Neural progenitor cell (in vitro differentiated cells): ENCODE data around the gene OVCH2. TPM values are rescaled to one million over a fixed set of nuclear protein-coding genes. Genes with fewer than 3 reads are reported as not detected.

ENCODE experiments used
- DNase-seq: peaks from one replicate; pipeline ENCODE4 v3.0.0-alpha.2; 2016; ENCODE audit warnings: low spot score
- H2AFZ ChIP-seq: fragments of 200-600 bp; sonication (generic); replicated peaks from 2 replicates; pipeline ENCODE4 v1.6.1; 2016; ENCODE audit warnings: antibody characterized with exemption
- H3F3A ChIP-seq: fragments of 200-600 bp; sonication (generic); 2 replicates; pipeline ENCODE4 v1.6.1; 2016; ENCODE audit warnings: antibody characterized with exemption, low read depth
- H3K27ac ChIP-seq: fragments of 200-600 bp; sonication (generic); 2 replicates; pipeline ENCODE4 v1.5.1; 2016; ENCODE audit warnings: mild to moderate bottlenecking
- H3K27me3 ChIP-seq: fragments of 200-600 bp; sonication (generic); 2 replicates; pipeline ENCODE4 v1.6.1; 2016; ENCODE audit warnings: mild to moderate bottlenecking, moderate library complexity
- H3K36me3 ChIP-seq: fragments of 200-600 bp; sonication (generic); 2 replicates; pipeline ENCODE4 v1.5.1; 2016
- H3K4me1 ChIP-seq: fragments of 200-600 bp; sonication (generic); 2 replicates; pipeline ENCODE4 v1.6.1; 2016; ENCODE audit warnings: mixed run types
- H3K4me2 ChIP-seq: fragments of 200-600 bp; sonication (generic); 2 replicates; pipeline ENCODE4 v1.6.1; 2016
- H3K4me3 ChIP-seq: fragments of 200-600 bp; sonication (generic); 2 replicates; pipeline ENCODE4 v1.5.1; 2016
- H3K79me2 ChIP-seq: fragments of 200-600 bp; sonication (generic); 2 replicates; pipeline ENCODE4 v1.6.1; 2016; ENCODE audit warnings: low read depth
- H3K9ac ChIP-seq: fragments of 200-600 bp; sonication (generic); 2 replicates; pipeline ENCODE4 v1.6.1; 2016
- H3K9me3 ChIP-seq: fragments of 200-600 bp; sonication (generic); 2 replicates; pipeline ENCODE4 v1.5.1; 2016; ENCODE audit warnings: low read depth
- H4K20me1 ChIP-seq: fragments of 200-600 bp; sonication (generic); 2 replicates; pipeline ENCODE4 v1.6.1; 2016; ENCODE audit warnings: low read depth
- H3K27ac Mint-ChIP-seq: 3 replicates; pipeline ENCODE4 v1.8.0; 2021; ENCODE audit warnings: mixed read lengths
- H3K27me3 Mint-ChIP-seq: 2 replicates; pipeline ENCODE4 v1.8.0; 2022; ENCODE audit warnings: low read depth, mild to moderate bottlenecking, inconsistent platforms, moderate library complexity, mixed read lengths; ENCODE audit not compliant: insufficient read depth
- H3K36me3 Mint-ChIP-seq: 3 replicates; pipeline ENCODE4 v1.8.0; 2021; ENCODE audit warnings: mixed read lengths
- H3K4me1 Mint-ChIP-seq: 3 replicates; pipeline ENCODE4 v1.8.0; 2021; ENCODE audit warnings: mixed read lengths
- H3K4me3 Mint-ChIP-seq: 3 replicates; pipeline ENCODE4 v1.8.0; 2021; ENCODE audit warnings: mild to moderate bottlenecking, moderate library complexity, mixed read lengths
- H3K9me3 Mint-ChIP-seq: 3 replicates; pipeline ENCODE4 v1.8.0; 2020; ENCODE audit warnings: mixed read lengths
- CTCF ChIP-seq: fragments of 200-600 bp; sonication (generic); IDR thresholded peaks from 2 replicates; pipeline ENCODE4 v1.5.1; 2017; ENCODE audit warnings: antibody characterized with exemption, mild to moderate bottlenecking
- EZH2 ChIP-seq: fragments of 200-600 bp; sonication (generic); IDR thresholded peaks from 2 replicates; pipeline ENCODE4 v1.6.1; 2017; ENCODE audit warnings: antibody characterized with exemption, mild to moderate bottlenecking, moderate library complexity
- EZH2phosphoT487 ChIP-seq: fragments of 200-600 bp; sonication (generic); IDR thresholded peaks from 2 replicates; pipeline ENCODE4 v1.6.1; 2017; ENCODE audit warnings: antibody characterized with exemption
- total RNA-seq: library from RNA; depleted of rRNA; stranded (reverse); fragments of >200 nt; gene quantifications from 2 replicates; pipeline ENCODE4 v1.2.3, GENCODE V29; 2015; ENCODE audit warnings: low replicate concordance

The OVCH2 gene
- total RNA-seq, 1 donor from 2014 or later: not detected

GRCh38 chr11:7640816-7641215, 65.5 kb downstream of the OVCH2 start:
- TF ChIP-seq EZH2phosphoT487 (no peak), EZH2 (no peak), CTCF (no peak)
- no peaks in the 10 kb centered on the region for H3K27me3 ChIP-seq
- H3F3A ChIP-seq: no peaks in the 10 kb centered on the region
- Mint-ChIP-seq H3K4me3 (no peak overlapping the region), H3K27me3 (peaks cover 5% of the 10 kb centered on the region), H3K27ac (no peak overlapping the region), H3K36me3 (no peaks in the 10 kb centered on the region), H3K9me3 (peaks cover 6% of the 10 kb centered on the region), H3K4me1 (peaks cover 17% of the 10 kb centered on the region)
- no peaks in the 10 kb centered on the region for H4K20me1 ChIP-seq
- H3K4me1 ChIP-seq: peaks cover 8% of the 10 kb centered on the region
- H2AFZ ChIP-seq: no peak overlapping the region
- no peak overlapping the region for H3K4me2 ChIP-seq
- DNase-seq: no peak
- no peak overlapping the region for H3K27ac ChIP-seq
- H3K9ac ChIP-seq: no peak overlapping the region
- H3K36me3 ChIP-seq: no peaks in the 10 kb centered on the region
- no peaks in the 10 kb centered on the region for H3K79me2 ChIP-seq
- H3K9me3 ChIP-seq: no peaks in the 10 kb centered on the region
- H3K4me3 ChIP-seq: no peak overlapping the region

GRCh38 chr11:7639643-7640025, 66.6 kb downstream of the OVCH2 start:
- Histone ChIP-seq H3K27me3 (no peaks in the 10 kb centered on the region), H3K27ac (no peak overlapping the region), H4K20me1 (no peaks in the 10 kb centered on the region), H3K9me3 (no peaks in the 10 kb centered on the region), H3K9ac (no peak overlapping the region), H3K4me2 (no peak overlapping the region), H2AFZ (no peak overlapping the region), H3K4me3 (no peak overlapping the region), H3F3A (no peaks in the 10 kb centered on the region), H3K36me3 (no peaks in the 10 kb centered on the region), H3K79me2 (no peaks in the 10 kb centered on the region), H3K4me1 (peaks cover 8% of the 10 kb centered on the region)
- no peak overlapping the region for H3K4me3 Mint-ChIP-seq
- H3K4me1 Mint-ChIP-seq: peaks cover 17% of the 10 kb centered on the region
- H3K27ac Mint-ChIP-seq: no peak overlapping the region
- peaks cover 4% of the 10 kb centered on the region for H3K9me3 Mint-ChIP-seq
- H3K36me3 Mint-ChIP-seq: peaks cover under 1% of the 10 kb centered on the region
- no peak for DNase-seq
- TF ChIP-seq EZH2phosphoT487 (no peak), CTCF (no peak), EZH2 (no peak)
- H3K27me3 Mint-ChIP-seq: peaks cover 5% of the 10 kb centered on the region

Other genes with a start within 250 kb of the OVCH2 start
- not detected in 2 replicates for gene OLFML1, start 221.0 kb downstream of the OVCH2 start, total RNA-seq
- 4.6 and 8.7 TPM in 2 replicates for gene PPFIBP2, start 192.5 kb downstream of the OVCH2 start, total RNA-seq
- gene CYB5R2, start 33.0 kb downstream of the OVCH2 start, total RNA-seq: 24.6 and 37.1 TPM in 2 replicates
- gene OR5P2, start 90.5 kb upstream of the OVCH2 start, total RNA-seq: not detected in 2 replicates
- gene OR5P3, start 124.4 kb upstream of the OVCH2 start, total RNA-seq: not detected in 2 replicates
- not detected in 2 replicates for gene OR10A6, start 224.8 kb upstream of the OVCH2 start, total RNA-seq
- not detected in 2 replicates for gene OR10A3, start 235.2 kb upstream of the OVCH2 start, total RNA-seq